Hippocampal formation (tissue), 2 donors: ENCODE measurements around the gene ZRSR2.
"Not testable (repeated sequence)": the region's sequence is repeated elsewhere in the genome, so short reads cannot be mapped to it uniquely, and the experiment has no call there.

Experiments
- DNase-seq, 2 donors: peaks; one replicate each; lab custom pipeline; 2025; lab: John Stamatoyannopoulos, UW

The ZRSR2 gene

GRCh38 chrX:15789979-15790768 is at the start of gene ZRSR2:
TSS of gene ZRSR2 (plus strand) at chrX:15790484. CDS start at chrX:15790496, 12 bp downstream.
- peak; percentile 62 to 81 for DNase-seq

GRCh38 chrX:15744181-15744867 is 46.0 kb upstream of the ZRSR2 start:
- DNase-seq = no peak

GRCh38 chrX:15745179-15745578 is 45.1 kb upstream of the ZRSR2 start:
- DNase-seq = no peak

GRCh38 chrX:15746651-15747050 is 43.6 kb upstream of the ZRSR2 start:
- DNase-seq = not testable (repeated sequence)

GRCh38 chrX:15747626-15748173 is 42.6 kb upstream of the ZRSR2 start:
- DNase-seq = no peak

GRCh38 chrX:15748841-15749240 is 41.4 kb upstream of the ZRSR2 start:
- DNase-seq = no peak

GRCh38 chrX:15749642-15750610 is 40.4 kb upstream of the ZRSR2 start:
- DNase-seq = no peak

- DNase-seq = no peak
These were observed 39.6 kb upstream of the ZRSR2 start for GRCh38 chrX:15750611-15751154.

GRCh38 chrX:15751155-15751819 is 39.0 kb upstream of the ZRSR2 start:
- DNase-seq = no peak

GRCh38 chrX:15755091-15755490 is 35.2 kb upstream of the ZRSR2 start:
- DNase-seq = no peak

GRCh38 chrX:15758140-15758539 is 32.1 kb upstream of the ZRSR2 start:
- DNase-seq = no peak

- DNase-seq = not testable (repeated sequence)
These were observed 30.4 kb upstream of the ZRSR2 start for GRCh38 chrX:15759886-15760285.

GRCh38 chrX:15761564-15762191 is 28.6 kb upstream of the ZRSR2 start:
- DNase-seq = peak in 1 of 2 donors; percentile 52

- no peak for DNase-seq
These were observed 20.9 kb upstream of the ZRSR2 start for GRCh38 chrX:15769300-15769954.

GRCh38 chrX:15781961-15782699 is 8.2 kb upstream of the ZRSR2 start:
- DNase-seq = no peak

- no peak for DNase-seq
These were observed 5.0 kb upstream of the ZRSR2 start for GRCh38 chrX:15785176-15785750.

GRCh38 chrX:15786915-15787314 is 3.4 kb upstream of the ZRSR2 start:
- DNase-seq = no peak

GRCh38 chrX:15790769-15791290 is 546 bp downstream of the ZRSR2 start:
- no peak for DNase-seq

GRCh38 chrX:15797707-15798106 is 7.4 kb downstream of the ZRSR2 start:
- DNase-seq = no peak
